ENCODE results near the gene CCNI2.

CCNI2 gene

GRCh38 chr5:132780577-132780976 lies 33.4 kb downstream of the CCNI2 start:
- TF ChIP-seq CTCF (IDR thresholded peaks at IDR 0.05; ENCODE audit: low read length, missing control alignments): no peak
- DNase-seq (ENCODE audit: low read depth): no peak
- no peak overlapping the region for H3K4me3 ChIP-seq (replicated peaks; ENCODE audit: low read depth, low read length)

DNA sequence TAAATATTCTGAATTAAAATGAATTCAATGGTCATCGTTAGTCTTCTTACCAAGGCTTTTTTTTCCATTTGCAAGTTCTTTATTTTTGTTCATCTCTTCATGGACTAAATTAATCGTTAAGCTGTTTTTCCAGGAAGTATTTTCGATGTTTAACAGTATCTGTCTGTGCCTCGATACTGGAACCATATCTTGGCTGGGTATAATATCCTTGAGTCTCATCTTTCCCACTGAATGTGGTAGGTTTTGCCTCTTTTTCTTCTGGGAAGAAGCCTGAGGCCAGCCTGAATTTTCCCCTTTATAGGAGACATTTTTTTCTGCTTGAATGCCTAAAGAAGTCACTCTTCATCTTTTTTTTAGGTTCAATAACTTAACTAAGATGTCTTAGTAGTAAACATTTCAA lies 33.8 kb downstream of the CCNI2 start:
- H3K4me3 ChIP-seq (replicated peaks; ENCODE audit: low read depth, low read length): no peak overlapping the region
- no peak for TF ChIP-seq CTCF (IDR thresholded peaks at IDR 0.05; ENCODE audit: low read length, missing control alignments)
- no peak for DNase-seq (ENCODE audit: low read depth)

DNA sequence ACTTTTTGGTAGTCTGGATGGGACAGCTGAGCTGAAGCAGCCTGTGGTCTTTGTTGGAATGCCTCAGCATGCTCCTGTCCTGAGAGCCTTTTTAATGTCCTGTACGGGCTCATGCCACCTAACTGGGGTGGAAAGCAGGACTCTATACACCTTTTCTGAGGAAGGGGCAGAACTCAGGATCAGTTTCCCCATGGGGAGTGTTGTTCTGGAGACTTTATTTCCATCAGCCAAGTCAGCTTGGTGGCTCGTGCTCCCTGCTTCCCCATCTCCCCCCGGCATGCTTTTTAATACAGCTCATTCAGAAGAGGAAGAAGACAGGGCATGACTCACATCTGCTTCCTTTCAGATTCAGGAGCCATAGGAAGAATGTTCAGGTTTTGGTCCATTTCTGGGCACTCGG lies 34.9 kb downstream of the CCNI2 start:
- no peak for TF ChIP-seq CTCF (IDR thresholded peaks at IDR 0.05; ENCODE audit: low read length, missing control alignments)
- DNase-seq (ENCODE audit: low read depth): peak; percentile 50
- H3K4me3 ChIP-seq (replicated peaks; ENCODE audit: low read depth, low read length): no peak overlapping the region

DNA sequence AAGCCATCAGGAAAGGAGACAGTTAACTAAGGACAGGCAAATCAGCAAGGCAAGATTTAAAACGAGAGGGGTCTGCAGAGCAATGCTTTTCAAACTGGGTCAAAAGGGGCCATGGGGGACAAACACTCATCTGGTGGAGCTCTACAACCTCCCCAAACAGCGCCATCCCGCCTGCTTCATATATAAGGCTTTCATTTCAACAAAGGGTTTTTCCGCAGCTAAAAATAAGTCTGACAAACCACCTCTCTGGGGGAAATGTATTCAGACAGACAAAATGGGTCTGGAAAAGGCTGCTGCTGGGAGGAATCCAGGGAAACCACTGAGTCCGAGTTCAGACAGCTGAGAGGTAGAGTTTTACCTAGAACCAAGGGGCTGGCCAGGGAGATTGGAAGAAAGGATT lies 38.1 kb downstream of the CCNI2 start:
- no peak for TF ChIP-seq CTCF (IDR thresholded peaks at IDR 0.05; ENCODE audit: low read length, missing control alignments)
- H3K4me3 ChIP-seq (replicated peaks; ENCODE audit: low read depth, low read length): no peak overlapping the region
- DNase-seq (ENCODE audit: low read depth): no peak

DNA sequence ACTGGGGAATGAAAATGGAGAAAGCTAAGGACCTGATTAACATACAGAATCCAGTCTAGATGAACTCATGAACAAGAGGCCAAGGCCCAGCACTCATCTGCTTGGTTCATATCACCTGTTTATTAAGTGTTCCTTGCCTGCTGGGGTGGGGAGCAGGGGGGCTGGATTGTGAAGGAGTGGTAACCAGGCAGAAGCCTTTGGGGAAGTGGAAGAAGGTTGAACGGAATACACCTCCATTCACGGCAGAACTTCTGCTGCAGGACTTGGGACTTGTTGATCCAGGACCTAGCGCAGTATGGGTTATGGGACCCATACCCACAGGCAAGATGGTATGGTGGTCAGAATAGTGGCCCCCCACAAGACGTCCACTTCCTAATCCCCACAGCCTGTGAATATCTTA lies 38.6 kb downstream of the CCNI2 start:
- DNase-seq (ENCODE audit: low read depth): no peak
- no peak for TF ChIP-seq CTCF (IDR thresholded peaks at IDR 0.05; ENCODE audit: low read length, missing control alignments)
- no peak overlapping the region for H3K4me3 ChIP-seq (replicated peaks; ENCODE audit: low read depth, low read length)

GRCh38 chr5:132787076-132787475 lies 39.9 kb downstream of the CCNI2 start:
- no peak for DNase-seq (ENCODE audit: low read depth)
- no peak overlapping the region for H3K4me3 ChIP-seq (replicated peaks; ENCODE audit: low read depth, low read length)
- no peak for TF ChIP-seq CTCF (IDR thresholded peaks at IDR 0.05; ENCODE audit: low read length, missing control alignments)

DNA sequence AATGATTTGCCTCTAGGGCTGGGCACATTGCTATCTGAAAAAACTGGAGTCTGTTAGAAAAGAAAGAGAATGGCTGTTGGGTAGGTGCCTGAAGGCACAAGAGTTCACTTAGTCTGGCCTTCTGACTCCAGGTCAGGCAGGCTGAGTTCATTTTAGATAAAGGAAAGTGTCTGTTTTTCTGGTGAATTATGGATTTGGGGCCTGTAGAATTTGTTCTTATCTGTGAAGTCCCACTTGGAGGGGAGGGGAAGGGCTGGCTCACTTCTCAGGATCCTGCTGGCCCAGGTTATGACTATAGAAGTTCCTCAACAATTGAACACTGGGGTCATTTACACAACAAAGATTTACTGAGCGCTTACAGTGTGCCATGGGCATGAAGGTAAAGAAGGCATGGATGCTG lies 41.3 kb downstream of the CCNI2 start:
- DNase-seq (ENCODE audit: low read depth): no peak
- TF ChIP-seq CTCF (IDR thresholded peaks at IDR 0.05; ENCODE audit: low read length, missing control alignments): no peak
- no peak overlapping the region for H3K4me3 ChIP-seq (replicated peaks; ENCODE audit: low read depth, low read length)

All from fibroblast of pulmonary artery (primary cell).